ENCODE measurements around the gene MTMR1.

The MTMR1 gene

DNA sequence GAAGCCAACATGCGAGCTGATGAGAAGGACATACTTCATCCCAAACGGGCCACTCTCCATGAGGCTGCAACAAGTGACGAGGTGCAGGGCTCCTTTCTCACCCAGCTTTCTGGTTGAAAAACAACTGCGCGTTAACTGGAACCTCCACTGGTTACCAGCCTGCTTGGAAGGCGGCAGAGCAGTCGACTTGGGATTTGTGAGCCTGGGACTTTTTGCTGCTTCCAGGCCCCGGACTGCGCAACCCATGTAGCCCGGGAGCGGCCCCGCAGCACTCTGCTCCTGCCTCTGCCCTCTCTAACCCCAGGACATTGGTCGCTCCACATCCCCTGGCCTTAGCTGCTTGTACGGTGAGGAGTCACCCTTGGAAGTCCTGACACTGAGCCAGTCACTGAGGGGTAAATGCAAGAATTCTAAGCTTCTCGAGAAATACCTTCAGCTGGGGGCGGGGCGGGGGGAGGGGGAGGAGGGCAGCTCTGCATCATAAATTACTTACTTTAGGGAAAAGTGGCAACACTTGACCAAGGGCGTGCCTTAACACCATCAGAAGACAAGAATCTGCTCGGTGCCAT is 72.7 kb downstream of the MTMR1 start:
- no peak overlapping the region for H3K4me3 ChIP-seq (ENCODE audit: low read length)
- no peak for TF ChIP-seq CTCF (conservative IDR thresholded peaks at IDR 0.05; ENCODE audit: low read depth, low read length)
- DNase-seq (ENCODE audit: low read depth), result no peak

- TF ChIP-seq CTCF (conservative IDR thresholded peaks at IDR 0.05; ENCODE audit: low read depth, low read length), result peak; percentile 20
- no peak for DNase-seq (ENCODE audit: low read depth)
- H3K4me3 ChIP-seq (ENCODE audit: low read length), result no peak overlapping the region
Observed at GRCh38 chrX:150766351-150767044, 73.3 kb downstream of the MTMR1 start.

DNA sequence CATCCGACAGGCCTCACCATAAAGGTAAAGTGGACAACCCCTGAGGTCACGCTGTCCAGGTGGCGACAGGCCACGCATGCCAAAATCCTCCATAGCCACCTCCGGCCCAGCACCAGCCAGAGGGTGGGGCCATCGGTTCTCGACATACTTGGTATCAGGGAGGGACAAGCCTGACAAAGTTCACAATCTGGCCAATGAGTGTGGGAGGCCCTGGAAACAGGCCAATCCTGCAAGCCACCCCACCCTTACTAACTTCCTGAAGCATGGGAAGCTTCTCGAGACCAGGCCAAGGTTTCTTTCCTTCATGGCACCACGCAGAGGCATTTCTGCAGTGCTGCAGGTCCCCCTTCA is 73.8 kb downstream of the MTMR1 start:
- no peak for DNase-seq (ENCODE audit: low read depth)
- TF ChIP-seq CTCF (conservative IDR thresholded peaks at IDR 0.05; ENCODE audit: low read depth, low read length), result no peak
- H3K4me3 ChIP-seq (ENCODE audit: low read length), result no peak overlapping the region

DNA sequence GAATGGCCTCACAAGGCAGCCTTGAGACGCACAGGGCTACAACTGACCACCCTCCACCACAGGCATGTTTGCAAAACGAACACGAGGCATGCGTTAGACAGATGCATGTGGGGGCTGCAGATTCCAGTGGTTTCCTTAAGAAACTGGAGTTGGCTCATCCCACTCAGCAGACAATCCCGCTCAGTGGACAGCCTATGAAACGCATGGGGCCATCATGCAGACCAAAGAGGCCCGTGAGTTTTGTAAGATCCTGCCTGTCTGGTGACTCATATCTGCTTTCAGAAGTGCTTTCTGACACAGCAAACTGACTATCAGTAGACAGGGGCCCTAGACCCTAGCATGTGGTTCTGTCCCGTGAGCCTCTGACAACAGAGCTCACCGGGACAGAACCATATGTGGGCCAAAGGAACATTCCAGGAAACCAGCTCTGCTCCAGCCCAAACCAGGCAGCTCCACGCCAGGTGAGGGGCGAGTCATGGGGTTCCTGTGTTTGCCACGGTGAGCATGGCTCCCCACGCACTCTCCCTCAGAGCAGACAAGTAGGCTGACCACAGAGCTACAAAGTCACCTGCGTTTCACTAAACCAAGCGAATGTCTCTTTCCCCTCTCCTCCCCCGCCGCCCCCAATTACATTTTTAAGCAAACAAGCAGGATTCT is 74.4 kb downstream of the MTMR1 start:
- TF ChIP-seq CTCF (conservative IDR thresholded peaks at IDR 0.05; ENCODE audit: low read depth, low read length), result no peak
- peak; percentile 50 for DNase-seq (ENCODE audit: low read depth)
- H3K4me3 ChIP-seq (ENCODE audit: low read length), result no peak overlapping the region

- no peak for DNase-seq (ENCODE audit: low read depth)
- no peak for TF ChIP-seq CTCF (conservative IDR thresholded peaks at IDR 0.05; ENCODE audit: low read depth, low read length)
- H3K4me3 ChIP-seq (ENCODE audit: low read length), result no peak overlapping the region
Observed at GRCh38 chrX:150768132-150768485, 74.9 kb downstream of the MTMR1 start.

DNA sequence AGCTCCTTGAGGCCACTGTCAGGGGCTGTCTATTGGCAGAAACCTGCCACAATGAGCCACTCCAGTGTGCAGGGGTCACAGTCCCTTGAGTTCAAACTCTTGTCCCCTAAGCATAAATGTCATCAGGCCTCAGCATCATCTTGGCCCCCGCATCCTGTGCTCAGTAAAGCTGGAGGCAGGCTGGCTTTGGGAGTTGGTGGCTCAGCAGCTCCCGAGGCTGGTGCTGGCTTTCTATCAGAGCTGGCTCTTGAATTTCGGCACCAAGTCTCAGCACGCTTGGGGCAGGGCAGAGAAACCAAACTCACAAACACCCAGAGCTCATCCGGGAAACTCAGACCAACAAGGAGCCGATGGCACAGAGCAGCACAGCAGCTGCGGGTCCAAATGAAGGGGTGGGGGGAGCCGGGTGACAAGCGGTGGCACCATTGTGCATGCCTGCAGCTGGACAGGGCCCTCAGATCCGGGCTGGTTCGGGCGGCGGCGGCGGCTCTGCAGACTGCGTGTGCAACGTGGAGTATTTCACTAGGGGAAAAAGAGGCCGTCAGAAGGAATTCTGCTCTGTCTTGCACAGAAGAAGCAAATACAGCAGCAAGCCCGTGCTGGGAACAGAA is 75.5 kb downstream of the MTMR1 start:
- no peak for TF ChIP-seq CTCF (conservative IDR thresholded peaks at IDR 0.05; ENCODE audit: low read depth, low read length)
- no peak for DNase-seq (ENCODE audit: low read depth)
- H3K4me3 ChIP-seq (ENCODE audit: low read length), result no peak overlapping the region
